ENCODE data around the gene ARSI.

- TF ChIP-seq, protein P1, sequence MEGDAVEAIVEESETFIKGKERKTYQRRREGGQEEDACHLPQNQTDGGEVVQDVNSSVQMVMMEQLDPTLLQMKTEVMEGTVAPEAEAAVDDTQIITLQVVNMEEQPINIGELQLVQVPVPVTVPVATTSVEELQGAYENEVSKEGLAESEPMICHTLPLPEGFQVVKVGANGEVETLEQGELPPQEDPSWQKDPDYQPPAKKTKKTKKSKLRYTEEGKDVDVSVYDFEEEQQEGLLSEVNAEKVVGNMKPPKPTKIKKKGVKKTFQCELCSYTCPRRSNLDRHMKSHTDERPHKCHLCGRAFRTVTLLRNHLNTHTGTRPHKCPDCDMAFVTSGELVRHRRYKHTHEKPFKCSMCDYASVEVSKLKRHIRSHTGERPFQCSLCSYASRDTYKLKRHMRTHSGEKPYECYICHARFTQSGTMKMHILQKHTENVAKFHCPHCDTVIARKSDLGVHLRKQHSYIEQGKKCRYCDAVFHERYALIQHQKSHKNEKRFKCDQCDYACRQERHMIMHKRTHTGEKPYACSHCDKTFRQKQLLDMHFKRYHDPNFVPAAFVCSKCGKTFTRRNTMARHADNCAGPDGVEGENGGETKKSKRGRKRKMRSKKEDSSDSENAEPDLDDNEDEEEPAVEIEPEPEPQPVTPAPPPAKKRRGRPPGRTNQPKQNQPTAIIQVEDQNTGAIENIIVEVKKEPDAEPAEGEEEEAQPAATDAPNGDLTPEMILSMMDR (conservative IDR thresholded peaks at IDR 0.05): no peak
- no peak for TF ChIP-seq ZFX (IDR thresholded peaks at IDR 0.05)
Measured at GRCh38 chr5:150263375-150263775, 39.3 kb downstream of the ARSI start.
